Esophagus squamous epithelium (tissue), 4 donors: ENCODE data around the gene PTGES.
A peak's percentile ranks its signal among the peaks of the same experiment; 100 is the strongest.

ENCODE experiments used
- CTCF ChIP-seq, 6 experiments: fragments of 450-650 bp in 4 of 6; fragments of 200-600 bp in 2 of 6; sonication (generic) in 2 of 6; IDR thresholded peaks; one replicate each; pipeline ENCODE4 v1.5.1; 2016 to 2019; ENCODE audit warnings: antibody characterized with exemption in 6 of 6, mild to moderate bottlenecking in 4 of 6, moderate library complexity in 4 of 6
- POLR2A ChIP-seq, 4 donors: fragments of 450-650 bp; IDR thresholded peaks; one replicate each; pipeline ENCODE4 v1.6.1; 2017; ENCODE audit warnings: antibody characterized with exemption in 4 of 4, mild to moderate bottlenecking in 4 of 4, moderate library complexity in 3 of 4

GRCh38 chr9:129752900-129753729 lies at the start of gene PTGES:
- TF ChIP-seq CTCF (IDR thresholded peaks at IDR 0.05) = no peak
- TF ChIP-seq POLR2A (IDR thresholded peaks at IDR 0.05) = peak in 2 of 4 donors; percentile 42 to 73
